Stimulated activated CD4-positive, alpha-beta T cell treated with anti-CD3 and anti-CD28 coated beads, Interleukin-4, amount 100 ng/mL, for 4 hours (primary cell): ENCODE measurements around the gene ANKRD13A.

ENCODE experiments used
- DNase-seq, 2 experiments: peaks; one replicate each; pipeline ENCODE4 v3.0.0-alpha.2; 2020

ANKRD13A gene

GRCh38 chr12:109998904-109999648, at the start of gene ANKRD13A:
Gene ANKRD13A (plus strand): TSS chr12:109999430. CDS start chr12:109999689, 259 bp downstream.
- peak; percentile 71 to 84 for DNase-seq

GRCh38 chr12:109950625-109951024, 48.6 kb upstream of the ANKRD13A start:
- DNase-seq = no peak

GRCh38 chr12:109951136-109951535, 48.1 kb upstream of the ANKRD13A start:
- DNase-seq = no peak

GRCh38 chr12:109951751-109952150, 47.5 kb upstream of the ANKRD13A start:
- DNase-seq = no peak

- no peak for DNase-seq
Observed at GRCh38 chr12:109952160-109952858, 46.9 kb upstream of the ANKRD13A start.

- no peak for DNase-seq
Observed at GRCh38 chr12:109952873-109953272, 46.4 kb upstream of the ANKRD13A start.

GRCh38 chr12:109953656-109954055, 45.6 kb upstream of the ANKRD13A start:
- DNase-seq = no peak

- no peak for DNase-seq
Observed at GRCh38 chr12:109958374-109958773, 40.9 kb upstream of the ANKRD13A start.

- no peak for DNase-seq
Observed at GRCh38 chr12:109959411-109960093, 39.7 kb upstream of the ANKRD13A start.

- no peak for DNase-seq
Observed at GRCh38 chr12:109961201-109961600, 38.0 kb upstream of the ANKRD13A start.

- no peak for DNase-seq
Observed at GRCh38 chr12:109961612-109962011, 37.6 kb upstream of the ANKRD13A start.

GRCh38 chr12:109962398-109962797, 36.8 kb upstream of the ANKRD13A start:
- no peak for DNase-seq

GRCh38 chr12:109963330-109963729, 35.9 kb upstream of the ANKRD13A start:
- DNase-seq = no peak

- DNase-seq = no peak
Observed at GRCh38 chr12:109963743-109964429, 35.3 kb upstream of the ANKRD13A start.

GRCh38 chr12:109966546-109966945, 32.7 kb upstream of the ANKRD13A start:
- DNase-seq = no peak

GRCh38 chr12:109967383-109968031, 31.7 kb upstream of the ANKRD13A start:
- DNase-seq = no peak

- no peak for DNase-seq
Observed at GRCh38 chr12:109968032-109968420, 31.2 kb upstream of the ANKRD13A start.

GRCh38 chr12:109968801-109969200, 30.4 kb upstream of the ANKRD13A start:
- DNase-seq = no peak

- no peak for DNase-seq
Observed at GRCh38 chr12:109972821-109973220, 26.4 kb upstream of the ANKRD13A start.

GRCh38 chr12:109981311-109981710, 17.9 kb upstream of the ANKRD13A start:
- peak; percentile 41 to 70 for DNase-seq

- no peak for DNase-seq
Observed at GRCh38 chr12:109982210-109982609, 17.0 kb upstream of the ANKRD13A start.

- no peak for DNase-seq
Observed at GRCh38 chr12:109983432-109984142, 15.6 kb upstream of the ANKRD13A start.
